ENCODE results near the gene SLC12A5.
"Not testable (repeated sequence)": the region's sequence is repeated elsewhere in the genome, so short reads cannot be mapped to it uniquely, and the experiment has no call there.

DNA sequence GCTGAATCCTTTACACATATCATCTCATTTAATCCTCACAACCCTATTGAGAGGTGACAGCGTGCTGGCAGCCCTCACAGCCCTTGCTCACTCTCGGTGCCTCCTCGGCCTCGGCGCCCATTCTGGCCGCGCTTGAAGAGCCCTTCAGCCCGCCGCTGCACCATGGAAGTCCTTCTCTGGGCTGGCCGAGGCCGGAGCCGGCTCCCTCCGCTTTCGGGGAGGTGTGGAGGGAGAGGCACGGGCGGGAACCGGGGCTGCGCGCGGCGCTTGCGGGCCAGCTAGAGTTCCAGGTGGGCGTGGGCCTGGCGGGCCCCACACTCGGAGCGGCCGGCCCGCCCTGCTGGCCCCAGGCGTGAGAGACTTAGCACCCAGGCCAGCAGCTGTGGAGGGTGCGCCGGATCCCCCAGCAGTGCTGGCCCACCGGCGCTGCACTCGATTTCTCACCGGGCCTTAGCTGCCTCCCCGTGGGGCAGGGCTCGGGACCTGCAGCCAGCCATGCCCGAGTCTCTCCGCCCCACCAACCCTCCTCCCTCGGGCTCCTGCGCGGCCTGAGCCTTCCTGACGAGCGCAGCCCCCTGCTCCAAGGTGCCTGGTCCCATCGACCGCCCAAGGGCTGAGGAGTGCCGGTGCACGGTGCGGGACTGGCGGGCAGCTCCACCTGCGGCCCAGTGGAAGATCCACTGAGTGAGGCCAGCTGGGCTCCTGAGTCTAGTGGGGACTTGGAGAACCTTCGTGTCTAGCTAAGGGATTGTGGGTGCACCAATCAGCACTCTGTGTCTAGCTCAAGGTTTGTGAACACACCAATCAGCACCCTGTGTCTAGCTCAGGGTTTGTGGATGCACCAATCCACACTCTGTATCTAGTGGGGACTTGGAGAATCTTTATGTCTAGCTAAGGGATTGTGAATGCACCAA, 62.9 kb downstream of the SLC12A5 start:
- not testable (repeated sequence) for TF ChIP-seq CTCF, POLR2A (IDR thresholded peaks at IDR 0.05)
